GM19324 (cell line): ENCODE data around the gene TEX264.
"Not testable (repeated sequence)": the region's sequence is repeated elsewhere in the genome, so short reads cannot be mapped to it uniquely, and the experiment has no call there.

Source experiments
- ATAC-seq: cut with Tn5 transposase; IDR thresholded peaks from one replicate; pipeline ENCODE4 v1.9.1; 2021; ENCODE audit warnings: mild to moderate bottlenecking, moderate library complexity; ENCODE audit not compliant: unreplicated experiment, low FRiP score

The TEX264 gene

GRCh38 chr3:51742320-51742719, 71.3 kb downstream of the TEX264 start:
- not testable (repeated sequence) for ATAC-seq

- not testable (repeated sequence) for ATAC-seq
Measured at GRCh38 chr3:51742978-51743377, 71.9 kb downstream of the TEX264 start.

- ATAC-seq, result no peak
Measured at GRCh38 chr3:51747840-51748239, 76.8 kb downstream of the TEX264 start.

GRCh38 chr3:51748327-51748726, 77.3 kb downstream of the TEX264 start:
- no peak for ATAC-seq

GRCh38 chr3:51750878-51751277, 79.8 kb downstream of the TEX264 start:
- ATAC-seq, result no peak

GRCh38 chr3:51751287-51751686, 80.2 kb downstream of the TEX264 start:
- no peak for ATAC-seq
